OCI-LY7 (cell line): ENCODE measurements around the gene TAF1D. TPM values are rescaled to one million over a fixed set of nuclear protein-coding genes. Genes with fewer than 3 reads are reported as not detected.

Source experiments
- BruUV-seq: library from RNA; stranded (reverse); fragments of 400-500 nt; replicated peaks from 2 replicates; lab custom pipeline; 2021; lab: Mats Ljungman, UMichigan
- CTCF ChIA-PET: fragments of 300-600 bp; sonication (Branson Sonifier 250); formaldehyde crosslinking; loops from one replicate; lab custom pipeline; 2022; ENCODE audit warnings: antibody characterized with exemption; ENCODE audit not compliant: unreplicated experiment; lab: Charles Lee
- POLR2A ChIA-PET: fragments of 300-600 bp; sonication (Branson Sonifier 250); formaldehyde crosslinking; loops from one replicate; lab custom pipeline; 2022; ENCODE audit warnings: antibody characterized with exemption; lab: Charles Lee
- DNase-seq: peaks from one replicate; pipeline ENCODE4 v3.0.0-alpha.2; 2015; ENCODE audit warnings: low spot score
- H2AFZ ChIP-seq: fragments of 200-600 bp; sonication (generic), shearing (Covaris generic); 2 replicates; pipeline ENCODE4 v1.6.1; 2014; ENCODE audit warnings: mild to moderate bottlenecking, antibody characterized with exemption, low read length, moderate library complexity
- H3K27ac ChIP-seq: fragments of 200-600 bp; sonication (generic); 2 replicates; pipeline ENCODE4 v1.5.1; 2014; ENCODE audit warnings: mixed run types, low read depth, mild to moderate bottlenecking, moderate library complexity, low read length, inconsistent platforms; ENCODE audit not compliant: poor library complexity, severe bottlenecking
- H3K36me3 ChIP-seq: fragments of 200-600 bp; sonication (generic); 2 replicates; pipeline ENCODE4 v1.6.1; 2014; ENCODE audit warnings: mild to moderate bottlenecking, antibody characterized with exemption, low read length, moderate library complexity, mixed read lengths; ENCODE audit not compliant: insufficient read depth
- H3K4me1 ChIP-seq: fragments of 200-600 bp; sonication (generic); 2 replicates; pipeline ENCODE4 v1.5.1; 2014; ENCODE audit warnings: mild to moderate bottlenecking, low read length; ENCODE audit not compliant: insufficient read depth, poor library complexity, severe bottlenecking
- H3K4me2 ChIP-seq: fragments of 200-600 bp; sonication (generic); 2 replicates; pipeline ENCODE4 v1.6.1; 2014; ENCODE audit warnings: mild to moderate bottlenecking, low read length
- H3K4me3 ChIP-seq: fragments of 200-600 bp; sonication (generic); 2 replicates; pipeline ENCODE4 v1.5.1; 2014; ENCODE audit warnings: mild to moderate bottlenecking, low read depth, low read length; ENCODE audit not compliant: poor library complexity, severe bottlenecking
- H3K79me2 ChIP-seq: fragments of 200-600 bp; sonication (generic); 2 replicates; pipeline ENCODE4 v1.6.1; 2016; ENCODE audit warnings: low read depth, mild to moderate bottlenecking, low read length, moderate library complexity, mixed read lengths; ENCODE audit not compliant: insufficient read depth
- H3K9me2 ChIP-seq: fragments of 200-600 bp; sonication (generic); 2 replicates; pipeline ENCODE4 v1.6.1; 2016; ENCODE audit warnings: mild to moderate bottlenecking, low read length, mixed read lengths; ENCODE audit not compliant: insufficient read depth
- H3K9me3 ChIP-seq: fragments of 200-600 bp; sonication (generic); 2 replicates; pipeline ENCODE4 v1.6.1; 2014; ENCODE audit warnings: mild to moderate bottlenecking, mixed run types, low read length, mixed read lengths
- H4K20me1 ChIP-seq: fragments of 200-600 bp; sonication (generic); 2 replicates; pipeline ENCODE4 v1.6.1; 2014; ENCODE audit warnings: mild to moderate bottlenecking, antibody characterized with exemption, low read length, moderate library complexity, mixed read lengths; ENCODE audit not compliant: insufficient read depth
- EZH2phosphoT487 ChIP-seq: fragments of 200-600 bp; sonication (generic); IDR thresholded peaks from 2 replicates; pipeline ENCODE4 v1.6.1; 2018; ENCODE audit warnings: low read depth, borderline replicate concordance, mild to moderate bottlenecking, mixed run types, antibody characterized with exemption, low read length, moderate library complexity, mixed read lengths
- intact Hi-C: fragments of 100-400 bp; cut with micrococcal nuclease; formaldehyde crosslinking; loops from one replicate; pipeline ENCODE4 v1.10.0; 2022; ENCODE audit not compliant: unreplicated experiment
- microRNA-seq: library from miRNA; unstranded; fragments of <30 nt; microRNA quantifications from one replicate; pipeline ENCODE4 v1.2.0, GENCODE V29; 2022; ENCODE audit warnings: borderline replicate concordance
- small RNA-seq: library from RNA; depleted of rRNA; stranded (forward); fragments of <200 nt; gene quantifications from one replicate; pipeline ENCODE3, GENCODE V24; 2014
- total RNA-seq, 2 experiments: library from RNA; depleted of rRNA in 1 of 2; stranded (reverse); fragments of >200 nt in 1 of 2; shearing (Covaris generic) in 1 of 2; gene quantifications; 2 replicates each; pipeline ENCODE4 v1.2.3, GENCODE V29; 2014 to 2022
- TF ChIP-seq, protein P1 (sequence below): fragments of 200-600 bp; sonication (generic); conservative IDR thresholded peaks from 2 replicates; pipeline ENCODE4 v1.5.1; 2014; ENCODE audit warnings: mild to moderate bottlenecking, antibody characterized with exemption, low read length, moderate library complexity, mixed read lengths

TAF1D gene
- total RNA-seq, 2 experiments from 2014 or later = 206 to 276 TPM

GRCh38 chr11:93686812-93687211, 54.5 kb downstream of the TAF1D start:
- H3K79me2 ChIP-seq = no peaks in the 10 kb centered on the region
- TF ChIP-seq EZH2phosphoT487 = no peak
- TF ChIP-seq, protein P1, sequence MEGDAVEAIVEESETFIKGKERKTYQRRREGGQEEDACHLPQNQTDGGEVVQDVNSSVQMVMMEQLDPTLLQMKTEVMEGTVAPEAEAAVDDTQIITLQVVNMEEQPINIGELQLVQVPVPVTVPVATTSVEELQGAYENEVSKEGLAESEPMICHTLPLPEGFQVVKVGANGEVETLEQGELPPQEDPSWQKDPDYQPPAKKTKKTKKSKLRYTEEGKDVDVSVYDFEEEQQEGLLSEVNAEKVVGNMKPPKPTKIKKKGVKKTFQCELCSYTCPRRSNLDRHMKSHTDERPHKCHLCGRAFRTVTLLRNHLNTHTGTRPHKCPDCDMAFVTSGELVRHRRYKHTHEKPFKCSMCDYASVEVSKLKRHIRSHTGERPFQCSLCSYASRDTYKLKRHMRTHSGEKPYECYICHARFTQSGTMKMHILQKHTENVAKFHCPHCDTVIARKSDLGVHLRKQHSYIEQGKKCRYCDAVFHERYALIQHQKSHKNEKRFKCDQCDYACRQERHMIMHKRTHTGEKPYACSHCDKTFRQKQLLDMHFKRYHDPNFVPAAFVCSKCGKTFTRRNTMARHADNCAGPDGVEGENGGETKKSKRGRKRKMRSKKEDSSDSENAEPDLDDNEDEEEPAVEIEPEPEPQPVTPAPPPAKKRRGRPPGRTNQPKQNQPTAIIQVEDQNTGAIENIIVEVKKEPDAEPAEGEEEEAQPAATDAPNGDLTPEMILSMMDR = no peak
- CTCF ChIA-PET = no interaction called here
- H3K36me3 ChIP-seq = peaks cover 96% of the 10 kb centered on the region
- H3K9me2 ChIP-seq = no peaks in the 10 kb centered on the region
- POLR2A ChIA-PET = interaction anchor here (0.6 kb wide), 1 partner anchor 558 kb away, joined by 3 read pairs; no protein-coding TSS in a partner anchor
- H3K27ac ChIP-seq = no peak overlapping the region
- no peaks in the 10 kb centered on the region for H4K20me1 ChIP-seq
- no peaks in the 10 kb centered on the region for H3K4me1 ChIP-seq
- no peaks in the 10 kb centered on the region for H3K9me3 ChIP-seq
- intact Hi-C loops = loop anchor here (10.0 kb wide), 1 partner anchor 798 kb away; no protein-coding TSS in a partner anchor
- BruUV-seq = no TSS peak
- no peak overlapping the region for H2AFZ ChIP-seq
- no peak for DNase-seq
- H3K4me3 ChIP-seq = no peak overlapping the region
- H3K4me2 ChIP-seq = no peak overlapping the region

- no TSS peak for BruUV-seq
- Histone ChIP-seq H3K4me1 (no peaks in the 10 kb centered on the region), H2AFZ (no peak overlapping the region), H3K4me3 (no peak overlapping the region), H3K79me2 (no peaks in the 10 kb centered on the region), H3K27ac (no peak overlapping the region), H4K20me1 (no peaks in the 10 kb centered on the region), H3K9me3 (no peaks in the 10 kb centered on the region), H3K9me2 (no peaks in the 10 kb centered on the region), H3K4me2 (no peak overlapping the region), H3K36me3 (peaks cover 96% of the 10 kb centered on the region)
- no peak for DNase-seq
- POLR2A ChIA-PET = interaction anchor here (0.6 kb wide), 1 partner anchor 458 kb away, joined by 3 read pairs; no protein-coding TSS in a partner anchor
- CTCF ChIA-PET = no interaction called here
- TF ChIP-seq EZH2phosphoT487 = no peak
- TF ChIP-seq, protein P1 = no peak
- intact Hi-C loops = loop anchor here (10.0 kb wide), 1 partner anchor 799 kb away; no protein-coding TSS in a partner anchor
These were observed 55.1 kb downstream of the TAF1D start for GRCh38 chr11:93686226-93686625.

Small RNA genes lying within 50 kb of the gene (microRNA-seq; reads per million reads assigned to microRNA genes)
- 84.8 reads per million, percentile 54 among the genes with 10 or more reads in this experiment for gene MIR1304

Small RNA genes lying within 50 kb of the gene (small RNA-seq; reads per million reads assigned to genes)
- gene RF00019 (not detected), gene RF00493 (8.5 reads per million, percentile 95 among the genes with 10 or more reads in this experiment), gene SCARNA9 (0.52 reads per million, percentile 7 among the genes with 10 or more reads in this experiment), gene SNORA1 (not detected), gene SNORA18 (not detected), gene SNORA25 (not detected), gene SNORA32 (not detected), gene SNORA40 (not detected), gene SNORA8 (not detected), gene SNORD5 (not detected), gene SNORD6 (1,501 reads per million, percentile 100 among the genes with 10 or more reads in this experiment)

Other genes starting within 250 kb of the TAF1D start
- 36.1 and 44.7 TPM in 2 replicates for gene SMCO4, start 198.1 kb downstream of the TAF1D start, total RNA-seq (2014; rRNA removed; shearing (Covaris generic))
- 44.1 and 52.4 TPM in 2 replicates for gene SMCO4, start 198.1 kb downstream of the TAF1D start, total RNA-seq (2022)
- gene CEP295, start 79.8 kb downstream of the TAF1D start, total RNA-seq (2014; rRNA removed; shearing (Covaris generic)) = 38.9 and 43.4 TPM in 2 replicates
- gene CEP295, start 79.8 kb downstream of the TAF1D start, total RNA-seq (2022) = 34.8 and 38.0 TPM in 2 replicates
- 25.8 and 29.5 TPM in 2 replicates for gene C11orf54, start 177 bp upstream of the TAF1D start, total RNA-seq (2014; rRNA removed; shearing (Covaris generic))
- 35.5 and 42.7 TPM in 2 replicates for gene C11orf54, start 177 bp upstream of the TAF1D start, total RNA-seq (2022)
- 21.8 and 23.0 TPM in 2 replicates for gene MED17, start 42.8 kb upstream of the TAF1D start, total RNA-seq (2014; rRNA removed; shearing (Covaris generic))
- 31.1 and 33.3 TPM in 2 replicates for gene MED17, start 42.8 kb upstream of the TAF1D start, total RNA-seq (2022)
- not detected in 2 replicates for gene VSTM5, start 109.1 kb upstream of the TAF1D start, total RNA-seq (2014; rRNA removed; shearing (Covaris generic))
- not detected in 2 replicates for gene VSTM5, start 109.1 kb upstream of the TAF1D start, total RNA-seq (2022)